IMR-90 (cell line): ENCODE measurements around the gene DCAF10. TPM values are rescaled to one million over a fixed set of nuclear protein-coding genes. Genes with fewer than 3 reads are reported as not detected.

Experiments used
- ATAC-seq: fragments of 200-7000 bp; cut with Tn5 transposase; 2 replicates; pipeline ENCODE4 v1.9.1; 2020; ENCODE audit warnings: low read depth, mild to moderate bottlenecking, moderate library complexity
- BruUV-seq: library from RNA; stranded (reverse); fragments of 400-500 nt; replicated peaks from 2 replicates; lab custom pipeline; 2021; lab: Mats Ljungman, UMichigan
- CTCF ChIA-PET: fragments of 300-600 bp; formaldehyde crosslinking; extraction: SDS; loops from one replicate; lab custom pipeline; 2021; ENCODE audit warnings: antibody characterized with exemption; lab: Yijun Ruan, JAX
- POLR2A ChIA-PET: fragments of 300-600 bp; sonication (Branson Sonifier 250); formaldehyde crosslinking; loops from one replicate; lab custom pipeline; 2022; ENCODE audit warnings: antibody characterized with exemption; ENCODE audit not compliant: unreplicated experiment; lab: Charles Lee
- DNase-seq: peaks from one replicate; pipeline ENCODE4 v3.0.0; 2013
- H2AFZ ChIP-seq: replicated peaks from 2 replicates; pipeline ENCODE3; 2013; ENCODE audit warnings: low read length, mild to moderate bottlenecking; ENCODE audit not compliant: poor library complexity
- H2AK5ac ChIP-seq: 2 replicates; pipeline ENCODE4 v1.6.1; 2013; ENCODE audit warnings: low read depth, low read length, inconsistent platforms
- H2AK9ac ChIP-seq: replicated peaks from 2 replicates; pipeline ENCODE3; 2013; ENCODE audit warnings: mild to moderate bottlenecking, low read depth, low read length, moderate library complexity; ENCODE audit not compliant: poor library complexity
- H2BK120ac ChIP-seq: 2 replicates; pipeline ENCODE4 v1.6.1; 2013; ENCODE audit warnings: low read depth, low read length, inconsistent platforms
- H2BK15ac ChIP-seq: 3 replicates; pipeline ENCODE4 v1.6.1; 2013; ENCODE audit warnings: low read depth, low read length, inconsistent platforms
- H2BK20ac ChIP-seq: 2 replicates; pipeline ENCODE4 v1.6.1; 2013; ENCODE audit warnings: low read depth, mild to moderate bottlenecking, inconsistent platforms, low read length, moderate library complexity
- H2BK5ac ChIP-seq: 2 replicates; pipeline ENCODE4 v1.6.1; 2013; ENCODE audit warnings: mild to moderate bottlenecking, low read depth, low read length, inconsistent platforms; ENCODE audit not compliant: poor library complexity, severe bottlenecking
- H3K14ac ChIP-seq: replicated peaks from 2 replicates; pipeline ENCODE4 v1.6.1; 2013; ENCODE audit warnings: low read depth, low read length, inconsistent platforms
- H3K18ac ChIP-seq: 2 replicates; pipeline ENCODE4 v1.6.1; 2013; ENCODE audit warnings: low read depth, low read length, control low read depth
- H3K23ac ChIP-seq: 2 replicates; pipeline ENCODE4 v1.6.1; 2013; ENCODE audit warnings: low read depth, low read length, inconsistent platforms
- H3K27ac ChIP-seq: 2 replicates; pipeline ENCODE4 v1.5.1; 2013; ENCODE audit warnings: mild to moderate bottlenecking, control low read depth, low read length; ENCODE audit not compliant: insufficient read depth
- H3K27me3 ChIP-seq: 2 replicates; pipeline ENCODE4 v1.6.1; 2013; ENCODE audit warnings: low read length; ENCODE audit not compliant: control insufficient read depth, insufficient read depth
- H3K36me3 ChIP-seq: 2 replicates; pipeline ENCODE4 v1.6.1; 2013; ENCODE audit warnings: low read length, mixed read lengths; ENCODE audit not compliant: control insufficient read depth, insufficient read depth
- H3K4ac ChIP-seq: 2 replicates; pipeline ENCODE4 v1.6.1; 2013; ENCODE audit warnings: low read depth, low read length, inconsistent platforms
- H3K4me1 ChIP-seq: 2 replicates; pipeline ENCODE4 v1.6.1; 2013; ENCODE audit warnings: low read length, mixed read lengths; ENCODE audit not compliant: control insufficient read depth, insufficient read depth
- H3K4me2 ChIP-seq: 2 replicates; pipeline ENCODE4 v1.6.1; 2013; ENCODE audit warnings: low read depth, mild to moderate bottlenecking, control low read depth, low read length, moderate library complexity
- H3K4me3 ChIP-seq: 2 replicates; pipeline ENCODE4 v1.5.1; 2013; ENCODE audit warnings: low read depth, mild to moderate bottlenecking, control low read depth, low read length, moderate library complexity; ENCODE audit not compliant: insufficient read depth
- H3K56ac ChIP-seq: 2 replicates; pipeline ENCODE4 v1.6.1; 2013; ENCODE audit warnings: low read length, inconsistent platforms; ENCODE audit not compliant: insufficient read depth; ENCODE audit errors: extremely low read depth
- H3K79me1 ChIP-seq, 2 experiments: 2 replicates each; pipeline ENCODE4 v1.6.1; 2013; ENCODE audit warnings: low read length in 2 of 2, inconsistent platforms in 1 of 2, low read depth in 1 of 2
- H3K9ac ChIP-seq: 2 replicates; pipeline ENCODE4 v1.6.1; 2013; ENCODE audit warnings: low read depth, low read length, control low read depth
- H3K9me1 ChIP-seq: 2 replicates; pipeline ENCODE4 v1.6.1; 2013; ENCODE audit warnings: low read length, inconsistent platforms; ENCODE audit not compliant: insufficient read depth
- H3K9me3 ChIP-seq: 2 replicates; pipeline ENCODE4 v1.6.1; 2013; ENCODE audit warnings: low read length; ENCODE audit not compliant: control insufficient read depth, insufficient read depth
- H4K20me1 ChIP-seq: 2 replicates; pipeline ENCODE4 v1.6.1; 2013; ENCODE audit warnings: low read length, inconsistent platforms; ENCODE audit not compliant: insufficient read depth
- H4K5ac ChIP-seq: 2 replicates; pipeline ENCODE4 v1.6.1; 2013; ENCODE audit warnings: mild to moderate bottlenecking, low read depth, low read length, control low read depth
- H4K8ac ChIP-seq, 2 experiments: 2 replicates each; pipeline ENCODE4 v1.6.1; 2013; ENCODE audit warnings: low read depth in 2 of 2, low read length in 2 of 2, control low read depth in 1 of 2, inconsistent platforms in 1 of 2
- H4K91ac ChIP-seq: 2 replicates; pipeline ENCODE4 v1.6.1; 2013; ENCODE audit warnings: low read depth, low read length, inconsistent platforms; ENCODE audit not compliant: insufficient read depth
- BHLHE40 ChIP-seq: fragments of 150-350 bp; IDR thresholded peaks from 2 replicates; pipeline ENCODE4 v1.6.1; 2016; ENCODE audit warnings: mild to moderate bottlenecking, low read depth, low read length
- CEBPB ChIP-seq: IDR thresholded peaks from 2 replicates; pipeline ENCODE4 v1.6.1; 2012; ENCODE audit warnings: low read depth, low read length, improper control_type of control experiment
- CHD1 ChIP-seq: IDR thresholded peaks from 2 replicates; pipeline ENCODE4 v1.6.1; 2012; ENCODE audit warnings: low read depth, low read length, improper control_type of control experiment
- CTCF ChIP-seq: conservative IDR thresholded peaks from 2 replicates; pipeline ENCODE4 v1.5.1; 2012; ENCODE audit warnings: mild to moderate bottlenecking, low read depth, low read length, improper control_type of control experiment
- ELK1 ChIP-seq: fragments of 150-350 bp; IDR thresholded peaks from 2 replicates; pipeline ENCODE4 v1.6.1; 2016; ENCODE audit warnings: low read depth, mild to moderate bottlenecking, low read length, moderate library complexity, borderline replicate concordance
- FOS ChIP-seq: fragments of 150-350 bp; IDR thresholded peaks from 2 replicates; pipeline ENCODE4 v1.6.1; 2016; ENCODE audit warnings: low read depth, low read length
- MAFK ChIP-seq: IDR thresholded peaks from 2 replicates; pipeline ENCODE4 v1.6.1; 2012; ENCODE audit warnings: low read depth, low read length, improper control_type of control experiment
- MAZ ChIP-seq: IDR thresholded peaks from 2 replicates; pipeline ENCODE4 v1.6.1; 2012; ENCODE audit warnings: low read depth, mild to moderate bottlenecking, low read length, improper control_type of control experiment, moderate library complexity, borderline replicate concordance
- MXI1 ChIP-seq: IDR thresholded peaks from 2 replicates; pipeline ENCODE4 v1.6.1; 2012; ENCODE audit warnings: low read depth, mild to moderate bottlenecking, low read length, moderate library complexity, borderline replicate concordance
- NFE2L2 ChIP-seq: fragments of 150-350 bp; IDR thresholded peaks from 2 replicates; pipeline ENCODE4 v1.6.1; 2016; ENCODE audit warnings: low read depth, mild to moderate bottlenecking, low read length
- POLR2A ChIP-seq: IDR thresholded peaks from 2 replicates; pipeline ENCODE4 v1.6.1; 2012; ENCODE audit warnings: mild to moderate bottlenecking, low read depth, low read length
- RAD21 ChIP-seq: IDR thresholded peaks from 2 replicates; pipeline ENCODE4 v1.6.1; 2012; ENCODE audit warnings: low read length, improper control_type of control experiment
- RCOR1 ChIP-seq: IDR thresholded peaks from 2 replicates; pipeline ENCODE4 v1.6.1; 2012; ENCODE audit warnings: mild to moderate bottlenecking, low read length, improper control_type of control experiment; ENCODE audit not compliant: insufficient replicate concordance
- RFX5 ChIP-seq: IDR thresholded peaks from 2 replicates; pipeline ENCODE4 v1.8.0; 2012; ENCODE audit warnings: low read depth, mild to moderate bottlenecking, low read length, moderate library complexity
- SMC3 ChIP-seq: fragments of 150-350 bp; IDR thresholded peaks from 2 replicates; pipeline ENCODE4 v1.6.1; 2016; ENCODE audit warnings: low read depth, mild to moderate bottlenecking, antibody characterized with exemption, low read length, moderate library complexity
- USF2 ChIP-seq: fragments of 150-350 bp; IDR thresholded peaks from 2 replicates; pipeline ENCODE4 v1.6.1; 2017; ENCODE audit warnings: mild to moderate bottlenecking, antibody characterized with exemption, low read length, low read depth
- WGBS, 2 experiments: methylation state at CpG; one replicate each; pipeline versions ENCODE4 v1.1.5 to v1.1.7; 2013; ENCODE audit warnings: missing lambda C conversion rate in 2 of 2; ENCODE audit not compliant: insufficient read length in 1 of 2; ENCODE audit errors: extremely low coverage in 2 of 2; 5-methylcytosine and 5-hydroxymethylcytosine counted together
- dilution Hi-C: fragments of 300-500 bp; cut with HindIII; formaldehyde crosslinking; loops from one replicate; pipeline ENCODE4 v1.14.3; 2018; ENCODE audit warnings: low sequenced_read_pairs; ENCODE audit not compliant: unreplicated experiment
- in situ Hi-C: fragments of 300-500 bp; cut with MboI; formaldehyde crosslinking; loops from 3 replicates; pipeline ENCODE4 v1.14.3; 2019; ENCODE audit warnings: low sequenced_read_pairs, inconsistent platforms, mixed read lengths
- intact Hi-C: fragments of 100-400 bp; cut with micrococcal nuclease; formaldehyde crosslinking; loops from 2 replicates; pipeline ENCODE4 v1.10.0; 2022
- polyA plus RNA-seq, 3 experiments: library from polyadenylated mRNA; depleted of rRNA; stranded (reverse); fragments of >200 nt; gene quantifications; 2 replicates each; pipeline ENCODE4 v1.2.3, GENCODE V29; 2012; ENCODE audit warnings: low replicate concordance in 1 of 3
- total RNA-seq: library from RNA; depleted of rRNA; stranded (reverse); fragments of >200 nt; gene quantifications from 2 replicates; pipeline ENCODE4 v1.2.3, GENCODE V29; 2012

DCAF10 gene
- total and polyA plus RNA-seq, 2 of the 4 experiments (the other 2 are of a cell fraction) = 17.1 to 19.4 TPM

- Histone ChIP-seq H2BK20ac (no peak overlapping the region), H3K4me1 (peaks cover 13% of the 10 kb centered on the region), H2AK5ac (no peak overlapping the region), H3K79me1 (peaks cover 0 to 21% of the 10 kb centered on the region in 2 experiments; a peak in 2 of 4 replicates), H3K9me3 (no peaks in the 10 kb centered on the region), H3K27me3 (no peaks in the 10 kb centered on the region), H2BK120ac (no peak overlapping the region), H4K8ac (no peak overlapping the region), H2BK15ac (no peak overlapping the region), H2BK5ac (no peak overlapping the region), H3K9me1 (no peaks in the 10 kb centered on the region), H3K27ac (no peak overlapping the region), H4K20me1 (no peaks in the 10 kb centered on the region; the same call in 1 of the 2 replicates), H3K23ac (no peak overlapping the region; the same call in 1 of the 2 replicates), H3K18ac (no peak overlapping the region), H3K4me2 (no peak overlapping the region), H4K5ac (no peak overlapping the region), H3K14ac (no peak overlapping the region), H2AFZ (no peak overlapping the region), H3K36me3 (peaks cover 7% of the 10 kb centered on the region), H3K4me3 (no peak overlapping the region), H2AK9ac (no peak overlapping the region), H4K91ac (no peak overlapping the region), H3K56ac (no peak overlapping the region), H3K9ac (no peak overlapping the region), H3K4ac (no peak overlapping the region)
- WGBS, 2 experiments = 70% methylated on average over 2 of the region's 6 CpGs; no CpG with 5 or more reads in 1 of the 2 experiments
- dilution Hi-C loops = loop anchor here (25.0 kb wide), 1 partner anchor 476 kb away; the partner anchor contains the start of gene ALDH1B1
- ChIA-PET POLR2A (no interaction called here), CTCF (no interaction called here)
- intact Hi-C loops = no loop called here
- DNase-seq = peak; percentile 41
- no peak for ATAC-seq
- in situ Hi-C loops = loop anchor here (5.0 kb wide), 3 partner anchors 251 to 451 kb away; no protein-coding TSS in a partner anchor
- no peak for TF ChIP-seq BHLHE40
- no peak for TF ChIP-seq FOS
- no peak for TF ChIP-seq RAD21
- TF ChIP-seq MAZ = no peak
- no peak for TF ChIP-seq CTCF
- TF ChIP-seq ELK1 = no peak
- TF ChIP-seq MXI1 = no peak
- no peak for TF ChIP-seq POLR2A
- no peak for TF ChIP-seq SMC3
- TF ChIP-seq USF2 = no peak
- TF ChIP-seq NFE2L2 = no peak
- TF ChIP-seq RFX5 = no peak
- TF ChIP-seq CEBPB = no peak
- no peak for TF ChIP-seq RCOR1
- TF ChIP-seq MAFK = no peak
- no peak for TF ChIP-seq CHD1
- TSS peak; percentile 27 for BruUV-seq
Observed at GRCh38 chr9:37911271-37911681, 110.7 kb downstream of the DCAF10 start.
